K562 (cell line): Measurements from ENCODE around the gene ABHD8. TPM values are rescaled to one million over a fixed set of nuclear protein-coding genes. Genes with fewer than 3 reads are reported as not detected.

Experiments used
- FOXJ2 ChIP-seq: fragments of 200-800 bp; sonication (Bioruptor generic); IDR thresholded peaks from 2 replicates; pipeline ENCODE4 v1.6.1; 2016; ENCODE audit warnings: missing genetic modification characterization, missing compliant biosample characterization
- KAT7 ChIP-seq: sonication (generic); formaldehyde crosslinking; IDR thresholded peaks from 2 replicates; pipeline ENCODE4 v1.8.0; 2022; ENCODE audit warnings: missing genetic modification reagents, mild to moderate bottlenecking, borderline replicate concordance
- L3MBTL2 ChIP-seq: fragments of 450-650 bp; IDR thresholded peaks from 2 replicates; pipeline ENCODE4 v1.6.1; 2016; ENCODE audit warnings: mild to moderate bottlenecking, moderate library complexity
- LEF1 ChIP-seq: fragments of 450-650 bp; IDR thresholded peaks from 2 replicates; pipeline ENCODE4 v1.6.1; 2016; ENCODE audit warnings: mild to moderate bottlenecking
- NUFIP1 ChIP-seq: fragments of 450-650 bp; IDR thresholded peaks from 2 replicates; pipeline ENCODE4 v1.6.1; 2018; ENCODE audit not compliant: partially characterized antibody
- POLR2B ChIP-seq: fragments of 450-650 bp; IDR thresholded peaks from 2 replicates; pipeline ENCODE4 v1.6.1; 2018; ENCODE audit warnings: low read depth; ENCODE audit not compliant: partially characterized antibody
- RBM17 ChIP-seq: fragments of 200-400 bp; formaldehyde crosslinking; IDR thresholded peaks from 2 replicates; pipeline ENCODE4 v1.6.1; 2017; ENCODE audit warnings: low read depth, mild to moderate bottlenecking, low read length, borderline replicate concordance
- SP1 ChIP-seq: sonication (generic); formaldehyde crosslinking; IDR thresholded peaks from 2 replicates; pipeline ENCODE4 v1.8.1; 2022; ENCODE audit warnings: mild to moderate bottlenecking, missing genetic modification reagents
- SREBF1 ChIP-seq: fragments of 150-350 bp; IDR thresholded peaks from 2 replicates; pipeline ENCODE4 v1.6.1; 2014; ENCODE audit warnings: antibody characterized with exemption, low read depth, low read length, borderline replicate concordance
- TGIF2 ChIP-seq: sonication (generic); formaldehyde crosslinking; IDR thresholded peaks from 2 replicates; pipeline ENCODE4 v1.8.1; 2022; ENCODE audit warnings: mild to moderate bottlenecking, missing genetic modification reagents, moderate library complexity
- polyA plus RNA-seq, 8 experiments: library from polyadenylated mRNA; depleted of rRNA in 4 of 8; stranded (reverse) in 5 of 8; unstranded in 3 of 8; fragments of >200 nt; fragmentation: Nextera tagmentation in 2 of 8; fragmentation: Illumina TruSeq in 1 of 8; extraction: Ambion mirVana in 2 of 8; extraction: Trizol in 1 of 8; gene quantifications; 2 replicates each; pipeline versions ENCODE4 v1.2.1 to v1.2.3, GENCODE V29; 2011 to 2014; ENCODE audit warnings: inconsistent platforms in 1 of 8, missing spikeins in 1 of 8
- total RNA-seq, 7 experiments: library from RNA; depleted of rRNA in 6 of 7; stranded (reverse); fragments of >200 nt in 6 of 7; fragmentation: Illumina TruSeq in 2 of 7; extraction: Trizol in 2 of 7; gene quantifications; 2 replicates each; pipeline versions ENCODE4 v1.2.1 to v1.2.3, GENCODE V29; 2011 to 2021; ENCODE audit warnings: low replicate concordance in 1 of 7
- TF ChIP-seq, protein P1 (sequence below): fragments of 450-650 bp; formaldehyde crosslinking; IDR thresholded peaks from 2 replicates; pipeline ENCODE4 v1.4.0; 2020; ENCODE audit warnings: mild to moderate bottlenecking, mixed read lengths
- TF ChIP-seq, protein P2 (sequence below), 2 experiments: fragments of 450-650 bp in 1 of 2; sonication (generic) in 1 of 2; formaldehyde crosslinking in 1 of 2; IDR thresholded peaks in 1 of 2; conservative IDR thresholded peaks in 1 of 2; 2 replicates each; pipeline versions ENCODE4 v1.6.1 to v1.8.1; 2016 to 2023; ENCODE audit warnings: mild to moderate bottlenecking in 2 of 2, moderate library complexity in 2 of 2, inconsistent platforms in 1 of 2, missing genetic modification reagents in 1 of 2
- TF ChIP-seq, protein P3 (sequence below): fragments of 450-650 bp; IDR thresholded peaks from 2 replicates; pipeline ENCODE4 v1.6.1; 2017; ENCODE audit warnings: antibody characterized with exemption, mild to moderate bottlenecking

ABHD8 gene
- total and polyA plus RNA-seq, 9 of the 15 experiments (the other 6 are each of a cell fraction or from before 2014, with no cell fraction given), result 0.04 to 6.6 (median 2.0) TPM; not detected in 1

DNA sequence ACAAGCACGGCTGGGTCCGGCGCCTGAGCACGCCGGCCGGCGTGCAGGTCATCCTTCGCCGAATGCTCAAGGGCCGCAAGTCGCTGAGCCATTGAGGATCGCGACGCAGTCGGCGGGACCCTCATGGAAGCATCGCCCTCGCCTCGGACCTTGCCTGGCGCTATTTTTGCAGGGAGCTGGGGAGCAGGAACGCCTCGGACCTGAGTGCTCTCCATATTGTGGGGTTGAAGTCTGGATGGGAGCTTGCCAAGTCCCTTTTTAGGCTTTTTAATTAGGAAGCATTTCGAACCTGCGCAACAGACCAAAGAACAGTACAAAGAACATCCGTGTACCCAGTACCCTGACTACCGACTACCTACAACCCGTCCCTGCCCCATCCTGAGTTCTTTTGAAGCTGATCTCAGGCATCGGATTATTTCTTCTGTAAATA lies 3.1 kb upstream of the ABHD8 start (continued):
- TF ChIP-seq, protein P1, sequence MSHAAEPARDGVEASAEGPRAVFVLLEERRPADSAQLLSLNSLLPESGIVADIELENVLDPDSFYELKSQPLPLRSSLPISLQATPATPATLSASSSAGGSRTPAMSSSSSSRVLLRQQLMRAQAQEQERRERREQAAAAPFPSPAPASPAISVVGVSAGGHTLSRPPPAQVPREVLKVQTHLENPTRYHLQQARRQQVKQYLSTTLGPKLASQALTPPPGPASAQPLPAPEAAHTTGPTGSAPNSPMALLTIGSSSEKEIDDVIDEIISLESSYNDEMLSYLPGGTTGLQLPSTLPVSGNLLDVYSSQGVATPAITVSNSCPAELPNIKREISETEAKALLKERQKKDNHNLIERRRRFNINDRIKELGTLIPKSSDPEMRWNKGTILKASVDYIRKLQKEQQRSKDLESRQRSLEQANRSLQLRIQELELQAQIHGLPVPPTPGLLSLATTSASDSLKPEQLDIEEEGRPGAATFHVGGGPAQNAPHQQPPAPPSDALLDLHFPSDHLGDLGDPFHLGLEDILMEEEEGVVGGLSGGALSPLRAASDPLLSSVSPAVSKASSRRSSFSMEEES (CRISPR knock-in tag), result 0 out of 2 replicates have a peak, but pooled peaks have one; percentile 0
- TF ChIP-seq, protein P2, sequence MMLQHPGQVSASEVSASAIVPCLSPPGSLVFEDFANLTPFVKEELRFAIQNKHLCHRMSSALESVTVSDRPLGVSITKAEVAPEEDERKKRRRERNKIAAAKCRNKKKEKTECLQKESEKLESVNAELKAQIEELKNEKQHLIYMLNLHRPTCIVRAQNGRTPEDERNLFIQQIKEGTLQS (IDR thresholded peaks at IDR 0.05), result no peak
- TF ChIP-seq, protein P2 (CRISPR knock-in tag; conservative IDR thresholded peaks at IDR 0.05), result no peak
- TF ChIP-seq L3MBTL2 (peak; percentile 91), SP1 (no peak), KAT7 (0 out of 2 replicates have a peak, but pooled peaks have one; percentile 13), RBM17 (no peak), NUFIP1 (peak; percentile 3), POLR2B (no peak), TGIF2 (CRISPR knock-in tag) (no peak), FOXJ2 (tag) (no peak), SREBF1 (no peak), LEF1 (peak; percentile 0; the same call in 1 of the 2 replicates)
- TF ChIP-seq, protein P3, sequence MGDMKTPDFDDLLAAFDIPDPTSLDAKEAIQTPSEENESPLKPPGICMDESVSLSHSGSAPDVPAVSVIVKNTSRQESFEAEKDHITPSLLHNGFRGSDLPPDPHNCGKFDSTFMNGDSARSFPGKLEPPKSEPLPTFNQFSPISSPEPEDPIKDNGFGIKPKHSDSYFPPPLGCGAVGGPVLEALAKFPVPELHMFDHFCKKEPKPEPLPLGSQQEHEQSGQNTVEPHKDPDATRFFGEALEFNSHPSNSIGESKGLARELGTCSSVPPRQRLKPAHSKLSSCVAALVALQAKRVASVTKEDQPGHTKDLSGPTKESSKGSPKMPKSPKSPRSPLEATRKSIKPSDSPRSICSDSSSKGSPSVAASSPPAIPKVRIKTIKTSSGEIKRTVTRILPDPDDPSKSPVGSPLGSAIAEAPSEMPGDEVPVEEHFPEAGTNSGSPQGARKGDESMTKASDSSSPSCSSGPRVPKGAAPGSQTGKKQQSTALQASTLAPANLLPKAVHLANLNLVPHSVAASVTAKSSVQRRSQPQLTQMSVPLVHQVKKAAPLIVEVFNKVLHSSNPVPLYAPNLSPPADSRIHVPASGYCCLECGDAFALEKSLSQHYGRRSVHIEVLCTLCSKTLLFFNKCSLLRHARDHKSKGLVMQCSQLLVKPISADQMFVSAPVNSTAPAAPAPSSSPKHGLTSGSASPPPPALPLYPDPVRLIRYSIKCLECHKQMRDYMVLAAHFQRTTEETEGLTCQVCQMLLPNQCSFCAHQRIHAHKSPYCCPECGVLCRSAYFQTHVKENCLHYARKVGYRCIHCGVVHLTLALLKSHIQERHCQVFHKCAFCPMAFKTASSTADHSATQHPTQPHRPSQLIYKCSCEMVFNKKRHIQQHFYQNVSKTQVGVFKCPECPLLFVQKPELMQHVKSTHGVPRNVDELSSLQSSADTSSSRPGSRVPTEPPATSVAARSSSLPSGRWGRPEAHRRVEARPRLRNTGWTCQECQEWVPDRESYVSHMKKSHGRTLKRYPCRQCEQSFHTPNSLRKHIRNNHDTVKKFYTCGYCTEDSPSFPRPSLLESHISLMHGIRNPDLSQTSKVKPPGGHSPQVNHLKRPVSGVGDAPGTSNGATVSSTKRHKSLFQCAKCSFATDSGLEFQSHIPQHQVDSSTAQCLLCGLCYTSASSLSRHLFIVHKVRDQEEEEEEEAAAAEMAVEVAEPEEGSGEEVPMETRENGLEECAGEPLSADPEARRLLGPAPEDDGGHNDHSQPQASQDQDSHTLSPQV, result peak; percentile 3; the same call in 1 of the 2 replicates
- TF ChIP-seq, all 486 proteins: peak for 20
